ENCODE results near the gene HEXIM1.

Gene HEXIM1

GRCh38 chr17:45145035-45145389 is 3.3 kb upstream of the HEXIM1 start:
- no peak for DNase-seq (ENCODE audit: low spot score)

- no peak for DNase-seq (ENCODE audit: low spot score)
These were observed 2.1 kb upstream of the HEXIM1 start for GRCh38 chr17:45146166-45146565.

- no peak for DNase-seq (ENCODE audit: low spot score)
These were observed 1.7 kb upstream of the HEXIM1 start for GRCh38 chr17:45146592-45146889.

- peak; percentile 89 for DNase-seq (ENCODE audit: low spot score)
These were observed 1.2 kb upstream of the HEXIM1 start for GRCh38 chr17:45146890-45147580.

GRCh38 chr17:45147581-45148182 is 593 bp upstream of the HEXIM1 start:
- peak; percentile 99 for DNase-seq (ENCODE audit: low spot score)

GRCh38 chr17:45149037-45149668 is 878 bp downstream of the HEXIM1 start:
- DNase-seq (ENCODE audit: low spot score) = peak; percentile 91

- DNase-seq (ENCODE audit: low spot score) = no peak
These were observed 1.7 kb downstream of the HEXIM1 start for GRCh38 chr17:45149669-45150664.

GRCh38 chr17:45150911-45151809 is 2.9 kb downstream of the HEXIM1 start:
- DNase-seq (ENCODE audit: low spot score) = no peak

- no peak for DNase-seq (ENCODE audit: low spot score)
These were observed 6.8 kb downstream of the HEXIM1 start for GRCh38 chr17:45155029-45155428.

- no peak for DNase-seq (ENCODE audit: low spot score)
These were observed 7.2 kb downstream of the HEXIM1 start for GRCh38 chr17:45155483-45155882.

- no peak for DNase-seq (ENCODE audit: low spot score)
These were observed 8.0 kb downstream of the HEXIM1 start for GRCh38 chr17:45156242-45156641.

- DNase-seq (ENCODE audit: low spot score) = peak; percentile 87
These were observed 12.4 kb downstream of the HEXIM1 start for GRCh38 chr17:45160447-45161287.

- DNase-seq (ENCODE audit: low spot score) = peak; percentile 100
These were observed 13.2 kb downstream of the HEXIM1 start, which contains the start of gene HEXIM2 for GRCh38 chr17:45161288-45162024. Gene HEXIM2 (plus strand): TSS chr17:45161875. CDS start chr17:45162794, 919 bp downstream.

GRCh38 chr17:45162025-45162687 is 13.9 kb downstream of the HEXIM1 start:
- no peak for DNase-seq (ENCODE audit: low spot score)

GRCh38 chr17:45164734-45165269 is 16.5 kb downstream of the HEXIM1 start:
- no peak for DNase-seq (ENCODE audit: low spot score)

- DNase-seq (ENCODE audit: low spot score) = no peak
These were observed 20.9 kb downstream of the HEXIM1 start for GRCh38 chr17:45168991-45169752.

- no peak for DNase-seq (ENCODE audit: low spot score)
These were observed 22.1 kb downstream of the HEXIM1 start for GRCh38 chr17:45170280-45170930.
